HEK293 (cell line): ENCODE data around the gene EVI5.
A peak's percentile ranks its signal among the peaks of the same experiment; 100 is the strongest.

ENCODE experiments used
- CTCF ChIA-PET: fragments of 350-600 bp; formaldehyde crosslinking; extraction: SDS; loops from one replicate; lab custom pipeline; 2021; ENCODE audit warnings: antibody characterized with exemption; lab: Yijun Ruan, JAX
- POLR2A ChIA-PET: fragments of 300-600 bp; formaldehyde crosslinking; extraction: SDS; loops from one replicate; lab custom pipeline; 2020; ENCODE audit warnings: antibody characterized with exemption, inconsistent platforms; lab: Yijun Ruan, JAX
- H3K27ac ChIP-seq: fragments of 200-500 bp; sonication (Bioruptor generic); 2 replicates; pipeline ENCODE4 v1.5.1; 2014; ENCODE audit warnings: low read depth, low read length, control low read depth, inconsistent platforms; ENCODE audit errors: extremely low read depth
- H3K36me3 ChIP-seq, 2 experiments: fragments of 200-500 bp in 1 of 2; sonication (Bioruptor generic) in 1 of 2; 1 replicate in 1 of 2; 2 replicates in 1 of 2; pipeline ENCODE4 v1.5.1; 2014 to 2017; ENCODE audit warnings: inconsistent platforms in 2 of 2, low read length in 2 of 2; ENCODE audit not compliant: control insufficient read depth in 2 of 2, insufficient read depth in 1 of 2
- H3K4me1 ChIP-seq: fragments of 200-500 bp; sonication (Bioruptor generic); 2 replicates; pipeline ENCODE4 v1.5.1; 2014; ENCODE audit warnings: mild to moderate bottlenecking, low read length, inconsistent platforms; ENCODE audit not compliant: control insufficient read depth, insufficient read depth
- H3K4me3 ChIP-seq: 2 replicates; pipeline ENCODE4 v1.5.1; 2011; ENCODE audit warnings: low read depth, mild to moderate bottlenecking, control low read depth, low read length, moderate library complexity
- H3K9me3 ChIP-seq: fragments of 200-500 bp; sonication (Bioruptor generic); 2 replicates; pipeline ENCODE4 v1.5.1; 2014; ENCODE audit warnings: low read depth, low read length, inconsistent platforms; ENCODE audit not compliant: control insufficient read depth, insufficient read depth
- KLF17 ChIP-seq: fragments of 450-650 bp; formaldehyde crosslinking; IDR thresholded peaks from 2 replicates; pipeline ENCODE4 v1.5.1; 2016; ENCODE audit warnings: missing biosample characterization, missing genetic modification characterization
- KLF9 ChIP-seq: fragments of 450-650 bp; formaldehyde crosslinking; IDR thresholded peaks from 2 replicates; pipeline ENCODE4 v1.5.1; 2016; ENCODE audit warnings: missing biosample characterization, missing genetic modification characterization, low read depth
- MEIS1 ChIP-seq: sonication (generic); formaldehyde crosslinking; IDR thresholded peaks from 2 replicates; pipeline ENCODE4 v1.8.1; 2022; ENCODE audit warnings: missing genetic modification reagents, mild to moderate bottlenecking, borderline replicate concordance
- PRDM1 ChIP-seq: fragments of 450-650 bp; formaldehyde crosslinking; IDR thresholded peaks from 2 replicates; pipeline ENCODE4; 2016; ENCODE audit warnings: missing biosample characterization, missing genetic modification characterization
- SP7 ChIP-seq: fragments of 450-650 bp; formaldehyde crosslinking; IDR thresholded peaks from 2 replicates; pipeline ENCODE4 v1.5.1; 2016; ENCODE audit warnings: missing biosample characterization, missing genetic modification characterization
- TSHZ1 ChIP-seq: fragments of 450-650 bp; formaldehyde crosslinking; IDR thresholded peaks from 2 replicates; pipeline ENCODE4 v1.5.1; 2016; ENCODE audit warnings: missing biosample characterization, missing genetic modification characterization, borderline replicate concordance
- ZBTB1 ChIP-seq: fragments of 450-650 bp; formaldehyde crosslinking; IDR thresholded peaks from 2 replicates; pipeline ENCODE4 v1.5.1; 2016; ENCODE audit warnings: missing biosample characterization, missing genetic modification characterization
- ZNF169 ChIP-seq: fragments of 450-650 bp; formaldehyde crosslinking; IDR thresholded peaks from 2 replicates; pipeline ENCODE4 v1.5.1; 2016; ENCODE audit warnings: missing biosample characterization, missing genetic modification characterization
- ZNF18 ChIP-seq: fragments of 450-650 bp; formaldehyde crosslinking; IDR thresholded peaks from 2 replicates; pipeline ENCODE4 v1.5.1; 2016; ENCODE audit warnings: missing biosample characterization, missing genetic modification characterization
- ZNF202 ChIP-seq: fragments of 450-650 bp; formaldehyde crosslinking; IDR thresholded peaks from 2 replicates; pipeline ENCODE4 v1.5.1; 2016; ENCODE audit warnings: missing biosample characterization, missing genetic modification characterization, borderline replicate concordance
- ZNF335 ChIP-seq: fragments of 450-650 bp; formaldehyde crosslinking; conservative IDR thresholded peaks from 2 replicates; pipeline ENCODE4 v1.5.1; 2016; ENCODE audit warnings: missing biosample characterization, missing genetic modification characterization
- ZNF37A ChIP-seq: fragments of 450-650 bp; IDR thresholded peaks from 2 replicates; pipeline ENCODE4 v1.5.1; 2018; ENCODE audit warnings: missing biosample characterization, missing genetic modification characterization
- ZNF529 ChIP-seq: fragments of 450-650 bp; formaldehyde crosslinking; IDR thresholded peaks from 2 replicates; pipeline ENCODE4 v1.5.1; 2017; ENCODE audit warnings: missing genetic modification characterization, missing biosample characterization; ENCODE audit not compliant: insufficient replicate concordance
- ZNF549 ChIP-seq: fragments of 450-650 bp; IDR thresholded peaks from 2 replicates; pipeline ENCODE4 v1.5.1; 2018; ENCODE audit warnings: missing biosample characterization, missing genetic modification characterization, mild to moderate bottlenecking, inconsistent platforms, moderate library complexity
- ZNF600 ChIP-seq: fragments of 450-650 bp; formaldehyde crosslinking; IDR thresholded peaks from 2 replicates; pipeline ENCODE4 v1.5.1; 2016; ENCODE audit warnings: missing biosample characterization, missing genetic modification characterization
- ZNF610 ChIP-seq: fragments of 450-650 bp; formaldehyde crosslinking; IDR thresholded peaks from 2 replicates; pipeline ENCODE4 v1.5.1; 2016; ENCODE audit warnings: missing biosample characterization, missing genetic modification characterization, borderline replicate concordance
- ZNF704 ChIP-seq: fragments of 450-650 bp; formaldehyde crosslinking; IDR thresholded peaks from 2 replicates; pipeline ENCODE4 v1.5.1; 2016; ENCODE audit warnings: missing biosample characterization, missing genetic modification characterization
- ZNF76 ChIP-seq: fragments of 450-650 bp; formaldehyde crosslinking; IDR thresholded peaks from 2 replicates; pipeline ENCODE4; 2016; ENCODE audit warnings: low read depth, missing biosample characterization, missing genetic modification characterization, borderline replicate concordance
- ZNF768 ChIP-seq: fragments of 450-650 bp; formaldehyde crosslinking; IDR thresholded peaks from 2 replicates; pipeline ENCODE4 v1.5.1; 2018; ENCODE audit warnings: missing biosample characterization, mild to moderate bottlenecking, missing genetic modification characterization
- ZSCAN23 ChIP-seq: fragments of 450-650 bp; formaldehyde crosslinking; IDR thresholded peaks from 2 replicates; pipeline ENCODE4 v1.5.1; 2016; ENCODE audit warnings: missing biosample characterization, missing genetic modification characterization

EVI5 gene

GRCh38 chr1:92484472-92485380 lies 300.2 kb downstream of the EVI5 start (continued):
- TF ChIP-seq ZNF335: peak; percentile 93
- 0 out of 2 replicates have a peak, but pooled peaks have one; percentile 12 for TF ChIP-seq SP7 (tag by site-specific recombination)
- no peak for TF ChIP-seq ZSCAN23 (tag by site-specific recombination)
- TF ChIP-seq ZNF76 (tag by site-specific recombination): peak; percentile 71

- H3K4me3 ChIP-seq: peak overlapping the region; percentile 69
- H3K36me3 ChIP-seq: peaks cover 0 to 10% of the 10 kb centered on the region in 2 experiments; a peak in 2 of 3 replicates
- peak overlapping the region; percentile 51; the same call in 1 of the 2 replicates for H3K27ac ChIP-seq
- TF ChIP-seq ZNF37A (tag by site-specific recombination) (no peak), PRDM1 (peak; percentile 27; the same call in 1 of the 2 replicates)
- TF ChIP-seq, all 188 proteins: peak for 1
- Histone ChIP-seq H3K4me1 (no peaks in the 10 kb centered on the region; the same call in none of the 2 replicates), H3K9me3 (no peaks in the 10 kb centered on the region)
- ChIA-PET CTCF (interaction anchor here (0.6 to 2.5 kb wide), 2 partner anchors 66 to 174 kb away, joined by 3 to 10 read pairs; no protein-coding TSS in a partner anchor), POLR2A (interaction anchor here (0.6 to 0.7 kb wide), 5 partner anchors 14 to 1046 kb away, joined by 3 to 5 read pairs (median 4); no protein-coding TSS in a partner anchor)
Measured at GRCh38 chr1:92483610-92484471, 301.1 kb downstream of the EVI5 start.

GRCh38 chr1:92482665-92483609 lies 302.0 kb downstream of the EVI5 start:
- no peaks in the 10 kb centered on the region for H3K9me3 ChIP-seq
- CTCF ChIA-PET: interaction anchor here (0.6 to 2.5 kb wide), 3 partner anchors 65 to 953 kb away, joined by 3 to 10 read pairs (median 3); no protein-coding TSS in a partner anchor
- POLR2A ChIA-PET: interaction anchor here (0.6 to 0.7 kb wide), 5 partner anchors 13 to 1045 kb away, joined by 3 to 5 read pairs (median 4); no protein-coding TSS in a partner anchor
- H3K36me3 ChIP-seq: peaks cover 0 to 14% of the 10 kb centered on the region in 2 experiments; a peak in 2 of 3 replicates
- peak overlapping the region; percentile 69 for H3K4me3 ChIP-seq
- H3K4me1 ChIP-seq: no peaks in the 10 kb centered on the region; the same call in none of the 2 replicates
- H3K27ac ChIP-seq: no peak overlapping the region; the same call in 1 of the 2 replicates
- TF ChIP-seq ZNF202: no peak
- no peak for TF ChIP-seq ZNF169
- TF ChIP-seq ZNF610: no peak
- TF ChIP-seq ZNF529 (tag by site-specific recombination): no peak
- TF ChIP-seq ZNF549: no peak
- TF ChIP-seq KLF9 (tag by site-specific recombination): no peak
- no peak for TF ChIP-seq ZBTB1 (tag by site-specific recombination)
- TF ChIP-seq ZNF768 (tag by site-specific recombination): no peak
- no peak for TF ChIP-seq MEIS1 (CRISPR knock-in tag)
- no peak for TF ChIP-seq TSHZ1
- no peak for TF ChIP-seq KLF17 (tag by site-specific recombination)
- no peak for TF ChIP-seq ZNF18 (tag by site-specific recombination)
- no peak for TF ChIP-seq ZNF704
- TF ChIP-seq ZNF600 (tag by site-specific recombination): no peak
